GM23248 (cell line): ENCODE data around the gene TSPYL2.

Source experiments
- EZH2 ChIP-seq: fragments of 200-600 bp; sonication (generic); IDR thresholded peaks from 2 replicates; pipeline ENCODE4 v1.6.1; 2018; ENCODE audit warnings: antibody characterized with exemption, mild to moderate bottlenecking; ENCODE audit not compliant: insufficient read depth, poor library complexity, severe bottlenecking
- EZH2phosphoT487 ChIP-seq: fragments of 200-600 bp; sonication (generic); IDR thresholded peaks from 2 replicates; pipeline ENCODE4 v1.6.1; 2018; ENCODE audit warnings: antibody characterized with exemption, moderate library complexity, mild to moderate bottlenecking, low read depth; ENCODE audit not compliant: insufficient read depth

DNA sequence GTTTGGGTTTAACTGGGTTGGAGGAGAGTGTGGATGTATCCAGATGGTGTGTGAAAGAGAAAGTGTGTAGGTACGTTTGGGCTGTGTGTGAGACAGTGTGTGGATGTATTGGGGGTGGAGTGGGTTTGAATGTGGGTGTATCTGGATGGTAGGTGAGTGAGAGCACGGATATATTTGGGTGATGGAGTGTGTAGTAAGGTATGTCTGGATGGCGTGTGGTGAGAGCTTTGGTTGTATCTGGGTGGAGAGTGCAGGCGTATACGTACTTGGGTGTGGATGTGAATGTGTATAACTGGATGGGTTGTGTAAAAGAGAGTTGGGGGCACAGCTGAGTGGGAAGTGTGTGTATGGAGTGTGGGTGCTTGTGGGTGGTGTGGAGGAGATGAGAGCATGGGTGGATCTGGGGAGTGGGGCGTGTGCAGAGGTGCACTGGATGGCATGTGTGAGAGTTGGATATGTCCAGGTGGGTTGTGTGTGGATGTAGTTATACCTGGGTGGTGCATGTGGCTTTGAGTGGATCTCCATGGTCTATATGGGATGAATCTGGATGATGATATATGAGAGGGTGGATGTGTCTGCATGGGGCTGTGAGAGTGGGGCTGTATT lies 26.8 kb upstream of the TSPYL2 start:
- no peak for TF ChIP-seq EZH2phosphoT487
- no peak for TF ChIP-seq EZH2
